GM11168 (cell line): ENCODE results near the gene DIPK1B.
"Not testable (repeated sequence)": the region's sequence is repeated elsewhere in the genome, so short reads cannot be mapped to it uniquely, and the experiment has no call there.

Source experiments
- in situ Hi-C: fragments of 300-500 bp; cut with MboI; formaldehyde crosslinking; loops from one replicate; pipeline ENCODE4 v1.12.0; 2022; ENCODE audit warnings: low sequenced_read_pairs; ENCODE audit not compliant: unreplicated experiment

Gene DIPK1B

DNA sequence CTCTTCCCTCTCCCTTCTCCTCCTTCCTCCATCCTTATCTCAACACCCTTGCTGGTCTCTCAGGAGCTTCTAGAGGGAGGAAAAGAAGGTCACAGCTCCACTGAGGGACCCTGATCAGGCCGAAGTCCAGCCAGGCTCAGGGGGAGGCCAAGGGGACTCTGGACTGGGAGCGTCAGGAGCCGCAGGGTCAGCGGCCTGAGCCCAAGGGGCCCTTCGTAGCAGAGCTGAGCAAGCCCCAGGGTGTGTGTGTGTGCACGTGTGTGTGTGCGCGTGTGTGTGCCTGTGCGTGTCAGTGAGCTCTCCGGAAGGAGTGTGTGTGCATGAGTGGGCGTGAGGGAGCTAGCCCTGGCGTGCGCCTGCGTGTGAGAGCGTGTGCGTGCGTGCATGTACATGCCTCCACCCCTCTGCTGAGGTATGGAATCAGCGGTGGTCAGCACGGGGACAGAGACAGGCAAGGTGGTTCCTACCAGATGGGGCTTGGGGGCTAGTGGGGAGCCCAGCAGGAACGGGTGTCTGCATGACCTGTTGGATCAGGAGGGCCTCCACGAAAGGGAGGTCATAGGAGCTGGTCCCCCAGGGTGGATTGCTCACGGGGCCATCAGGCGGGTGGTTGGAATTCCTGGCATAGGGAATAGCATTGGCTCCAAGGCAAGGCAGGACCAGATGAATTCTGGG, 15.1 kb upstream of the DIPK1B start:
- in situ Hi-C loops: no loop called here

DNA sequence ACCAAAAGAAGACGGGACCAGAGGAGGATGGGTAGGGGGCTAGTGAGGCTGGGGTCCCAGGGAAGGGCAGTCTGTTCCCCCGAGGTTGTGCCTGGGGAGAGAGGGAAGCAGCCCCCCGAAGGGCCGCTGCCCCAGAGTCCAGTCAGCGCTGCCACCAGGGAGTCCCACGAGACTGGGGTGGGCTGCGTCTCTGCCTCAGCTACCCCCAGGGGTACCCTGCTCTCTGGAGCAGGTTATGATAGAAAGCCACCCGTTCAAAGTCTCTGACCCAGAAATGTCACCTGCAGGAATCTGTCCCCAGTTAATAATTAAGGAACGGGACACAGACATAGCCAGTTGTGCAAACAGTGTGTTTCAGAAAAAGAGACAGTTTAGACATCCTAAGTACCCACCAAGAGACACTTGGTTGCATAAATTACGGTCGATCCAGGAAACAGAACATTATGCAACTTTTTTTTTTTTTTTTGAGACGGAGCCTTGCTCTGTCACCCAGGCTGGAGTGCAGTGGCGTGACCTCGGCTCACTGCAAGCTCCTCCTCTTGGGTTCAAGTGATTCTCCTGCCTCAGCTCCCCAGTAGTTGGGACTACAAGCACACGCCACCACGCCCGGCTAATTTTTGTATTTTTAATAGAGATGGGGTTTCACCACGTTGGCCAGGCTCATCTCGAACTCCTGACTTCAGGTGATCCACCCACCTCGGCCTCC, 14.4 kb upstream of the DIPK1B start:
- in situ Hi-C loops: no loop called here

DNA sequence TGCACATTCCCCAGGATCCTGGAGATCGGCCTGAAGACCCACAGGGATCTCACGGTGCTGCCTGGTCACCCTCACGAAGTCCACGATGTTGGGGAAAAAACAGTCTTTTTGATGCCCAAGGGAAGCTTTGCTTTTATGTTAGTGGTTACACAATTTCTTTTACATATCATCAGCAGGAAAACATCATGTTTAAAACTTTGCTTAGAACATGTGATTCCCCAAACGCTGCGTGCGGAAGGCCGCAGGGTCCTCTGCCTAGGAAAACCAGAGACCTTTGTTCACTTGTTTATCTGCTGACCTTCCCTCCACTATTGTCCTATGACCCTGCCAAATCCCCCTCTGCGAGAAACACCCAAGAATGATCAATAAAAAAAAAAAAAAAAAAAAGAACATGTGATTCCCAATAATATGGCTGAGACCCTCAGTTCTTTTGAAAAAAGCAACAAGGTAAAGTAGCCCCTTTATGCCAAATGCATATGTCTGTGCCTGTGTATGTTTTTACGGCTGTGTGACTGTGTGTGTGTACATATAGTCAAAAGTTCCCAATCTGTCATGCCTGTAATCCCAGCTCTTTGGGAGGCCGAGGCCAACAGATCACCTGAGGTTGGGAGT, 13.6 kb upstream of the DIPK1B start:
- in situ Hi-C loops: no loop called here

DNA sequence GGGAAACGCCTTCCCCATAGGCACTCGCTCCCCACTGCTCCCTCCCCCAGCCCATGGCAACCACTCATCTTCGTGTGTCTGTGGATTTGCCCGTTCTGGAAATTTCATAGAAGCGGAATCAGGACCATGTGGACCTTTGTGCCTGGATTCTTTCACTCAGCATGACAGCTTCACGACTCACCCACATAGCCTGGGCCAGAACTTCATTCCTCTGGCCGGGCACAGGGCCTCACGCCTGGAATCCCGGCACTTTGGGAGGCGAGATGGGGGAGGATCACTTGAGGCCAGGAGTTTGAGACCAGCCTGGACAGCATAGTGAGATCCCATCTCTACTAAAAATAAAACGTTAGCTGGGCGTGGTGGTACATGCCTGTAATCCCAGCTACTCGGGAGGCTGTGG, 12.1 kb upstream of the DIPK1B start:
- in situ Hi-C loops: no loop called here

DNA sequence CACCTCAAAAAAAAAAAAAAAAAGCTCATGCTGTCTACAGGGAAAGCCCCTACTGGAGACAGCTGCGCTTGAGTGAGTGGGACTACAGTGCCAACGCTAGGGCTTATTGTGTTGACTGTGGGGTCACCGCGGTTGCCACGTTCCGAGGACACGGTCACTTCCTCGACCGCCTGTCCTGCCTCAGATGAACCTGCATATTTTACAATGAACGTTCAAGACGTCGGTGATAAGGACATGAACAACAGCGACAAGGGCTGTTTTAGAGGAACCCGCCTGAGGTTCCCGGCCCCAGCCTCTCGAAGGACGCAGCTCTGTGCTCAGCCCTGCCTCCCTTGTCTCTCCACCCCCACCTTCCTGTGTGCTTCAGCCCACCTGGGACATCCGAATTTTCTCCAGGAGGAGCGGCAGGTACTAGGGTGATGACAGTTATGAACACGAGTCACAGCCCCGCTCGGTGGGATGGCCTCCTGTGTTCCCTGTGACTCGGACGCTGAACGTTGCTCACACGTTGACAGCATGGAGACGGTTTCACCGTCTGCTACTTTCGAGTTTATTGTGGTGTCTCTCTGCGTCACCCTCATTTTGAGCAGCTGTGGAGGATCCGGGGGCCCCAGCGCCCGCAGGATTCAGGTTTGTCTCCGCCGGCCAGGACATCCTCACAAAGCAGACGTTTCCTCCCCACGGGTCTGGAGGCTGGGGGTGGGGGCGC, 11.3 kb upstream of the DIPK1B start:
- in situ Hi-C loops: no loop called here

DNA sequence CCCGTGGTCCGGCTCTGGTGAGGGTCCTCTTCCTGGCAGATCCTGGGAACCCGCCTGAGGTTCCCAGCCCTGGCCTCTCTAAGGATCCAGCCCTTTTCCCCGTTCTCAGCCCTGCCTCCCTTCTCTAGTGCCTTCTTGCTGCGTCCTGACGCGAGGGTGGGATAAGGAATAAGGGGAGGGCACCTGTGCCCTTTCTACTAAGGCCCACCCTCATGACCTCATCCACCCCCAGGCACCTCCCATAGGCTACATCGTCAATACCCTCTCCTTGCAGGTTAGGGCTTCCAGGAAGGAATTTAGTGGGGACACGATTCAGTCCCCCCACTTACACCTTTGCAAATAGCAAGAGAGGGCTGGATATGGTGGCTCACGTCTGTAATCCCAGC, 10.7 kb upstream of the DIPK1B start:
- in situ Hi-C loops: no loop called here

DNA sequence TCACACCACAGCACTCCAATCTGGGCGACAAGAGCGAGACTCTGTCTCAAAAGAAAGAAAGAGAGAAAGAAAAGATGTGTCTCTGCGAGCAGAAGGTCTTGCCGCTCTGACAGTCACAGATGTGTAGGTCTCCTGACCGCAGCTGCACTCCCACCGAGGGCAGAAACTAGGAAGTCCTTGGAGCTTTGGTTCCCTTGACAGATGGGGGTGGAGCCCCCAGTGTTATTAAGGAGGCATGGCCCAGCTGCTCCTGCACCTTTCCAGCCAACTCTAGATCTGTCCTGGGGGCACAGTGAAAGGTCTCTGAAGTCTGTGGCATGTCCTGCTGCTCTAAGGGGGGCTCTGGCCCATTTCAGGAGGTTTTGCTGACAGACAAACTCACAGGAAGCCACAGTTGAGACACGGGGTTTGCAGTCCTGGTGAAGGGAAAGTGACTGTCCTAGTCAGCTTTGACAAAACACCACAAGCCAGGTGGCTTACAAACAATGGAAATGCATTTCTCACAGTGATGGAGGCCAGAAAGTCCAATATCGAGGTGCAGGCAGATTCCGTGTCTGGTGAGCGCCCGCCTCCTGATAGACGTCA, 9.0 kb upstream of the DIPK1B start:
- in situ Hi-C loops: no loop called here

DNA sequence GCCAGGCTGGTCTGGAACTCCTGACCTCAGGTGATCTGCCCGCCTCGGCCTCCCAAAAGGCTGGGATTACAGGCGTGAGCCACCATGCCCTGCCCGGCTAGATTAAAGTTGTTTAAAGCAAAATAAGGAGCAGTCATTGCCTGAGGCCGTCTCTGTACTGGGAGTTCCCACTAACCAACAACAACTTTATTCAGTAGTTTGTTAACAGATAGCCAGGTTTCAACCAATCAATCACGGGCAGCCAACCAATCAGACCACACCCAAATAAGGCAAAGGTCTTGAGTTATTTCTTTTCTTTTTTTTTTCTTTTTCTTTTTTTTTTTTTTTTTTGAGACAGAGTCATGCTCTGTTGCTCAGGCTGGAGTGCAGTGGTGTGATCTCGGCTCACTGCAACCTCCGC, 7.6 kb upstream of the DIPK1B start:
- in situ Hi-C loops: not testable (repeated sequence)

DNA sequence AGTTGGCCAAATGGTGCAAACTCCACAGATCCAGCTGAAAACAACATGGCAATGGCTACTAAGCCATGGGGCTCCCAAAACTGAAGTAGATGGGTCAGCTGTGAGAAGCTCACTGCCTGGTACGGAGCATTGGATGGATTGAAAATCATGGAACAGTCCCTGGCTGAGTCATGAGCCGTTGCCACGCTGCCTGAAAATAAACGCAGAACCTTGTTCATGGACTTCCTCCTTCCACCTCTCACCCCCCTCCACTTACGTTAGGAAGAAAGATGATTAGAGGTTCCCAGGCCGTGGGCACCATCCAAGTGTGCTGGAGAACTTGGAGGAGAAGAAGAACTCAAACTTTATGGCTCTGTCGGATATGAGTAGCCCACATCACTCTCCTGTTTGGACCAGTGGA, 6.8 kb upstream of the DIPK1B start:
- in situ Hi-C loops: no loop called here

DNA sequence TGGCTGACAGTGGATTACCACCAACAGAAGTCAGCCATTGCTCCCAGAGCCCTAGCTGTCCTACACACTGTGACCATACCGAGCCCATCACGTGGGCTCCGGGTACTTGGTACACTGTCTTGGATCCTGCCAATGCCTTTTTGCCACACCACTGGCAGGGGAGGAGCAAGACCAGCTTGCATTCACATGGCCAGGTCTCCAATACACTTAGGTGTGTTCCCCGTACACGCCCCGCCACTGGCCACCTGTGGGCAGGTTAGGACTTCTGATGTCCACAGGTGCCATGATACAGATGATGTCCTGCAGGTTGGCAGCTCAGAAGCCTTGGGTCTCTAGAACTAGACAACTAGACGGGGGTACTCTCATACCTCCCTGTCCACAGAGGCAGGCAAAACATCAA, 5.4 kb upstream of the DIPK1B start:
- in situ Hi-C loops: no loop called here

DNA sequence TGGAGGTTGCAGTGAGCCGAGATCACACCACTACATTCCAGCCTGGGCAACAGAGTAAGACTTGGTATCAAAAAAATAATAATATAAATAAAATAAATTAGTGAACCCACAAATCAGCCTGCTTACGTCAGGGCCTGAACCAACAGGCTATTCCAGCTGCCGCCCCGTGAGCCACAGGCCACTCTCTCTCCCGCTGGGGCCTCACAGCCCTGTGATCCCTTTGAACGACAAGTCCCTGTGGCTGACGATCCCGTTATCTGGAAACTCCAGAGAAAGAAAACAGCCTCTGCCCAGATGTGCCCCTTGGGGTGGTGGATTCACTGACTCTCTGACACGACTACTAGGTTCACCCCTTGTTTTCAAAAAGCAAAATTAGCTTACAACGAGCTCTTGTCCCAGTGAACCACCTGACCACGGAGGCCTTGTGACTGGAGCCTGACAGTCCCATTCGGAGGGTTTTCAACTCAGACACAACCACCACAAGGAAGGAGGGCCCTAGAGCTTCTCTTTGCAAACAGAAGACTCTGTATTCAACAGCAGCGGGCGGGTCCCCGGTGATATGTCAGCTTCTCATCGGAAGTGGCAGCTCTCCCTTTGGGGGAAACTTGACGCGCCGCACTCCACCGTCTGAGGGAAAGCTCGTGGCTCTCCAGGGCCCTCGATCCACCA, 4.4 kb upstream of the DIPK1B start:
- in situ Hi-C loops: no loop called here

DNA sequence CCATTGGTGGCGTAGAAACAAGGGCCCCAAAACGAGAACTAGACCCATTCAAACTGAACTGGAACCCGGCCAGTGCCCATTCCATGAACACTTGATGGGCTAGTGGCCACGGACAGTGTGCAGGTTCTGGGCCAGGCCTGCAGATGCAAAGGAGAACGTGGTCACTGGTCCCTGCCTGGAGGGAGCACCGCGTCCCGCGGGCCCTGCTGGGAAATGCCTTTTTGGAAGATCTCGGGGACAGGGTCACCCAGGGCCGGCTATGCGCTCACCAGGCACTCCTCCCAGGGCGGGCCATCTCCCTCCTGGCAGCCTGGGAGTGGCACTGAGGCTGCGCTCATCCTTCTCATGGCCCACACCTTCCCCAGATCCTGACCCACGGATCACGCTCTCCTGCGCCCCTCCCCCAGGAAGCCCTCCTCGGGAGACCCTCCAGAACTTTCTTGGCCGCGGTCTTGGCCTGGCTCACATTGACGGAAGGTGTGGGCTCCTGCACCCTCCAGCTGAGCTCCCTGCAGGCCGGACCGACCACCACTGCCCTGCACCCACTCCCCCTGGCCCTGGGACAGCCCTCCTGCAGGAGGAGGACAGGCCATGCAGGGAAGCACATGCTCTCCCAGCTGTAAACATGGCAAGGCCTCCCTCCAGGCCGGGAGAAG, 2.8 kb upstream of the DIPK1B start:
- in situ Hi-C loops: no loop called here

DNA sequence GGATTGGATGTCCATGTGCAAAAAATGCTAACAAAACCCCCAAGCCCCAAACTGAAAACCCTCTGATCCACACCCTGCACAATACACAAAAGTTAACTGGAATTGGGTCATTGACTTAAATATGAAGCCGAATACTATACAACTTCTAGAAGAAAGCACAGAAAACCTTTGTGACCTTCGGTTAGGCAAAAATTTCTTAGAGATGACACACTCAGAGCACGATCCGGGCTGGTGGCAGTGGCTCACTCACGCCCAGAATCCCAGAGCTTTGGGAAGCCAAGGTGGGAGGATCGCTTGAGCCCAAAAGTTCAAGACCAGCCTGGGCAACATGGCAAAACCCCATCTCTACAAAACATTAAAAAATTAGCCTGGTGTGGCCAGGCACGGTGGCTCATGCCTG, 1.8 kb upstream of the DIPK1B start:
- in situ Hi-C loops: no loop called here

DNA sequence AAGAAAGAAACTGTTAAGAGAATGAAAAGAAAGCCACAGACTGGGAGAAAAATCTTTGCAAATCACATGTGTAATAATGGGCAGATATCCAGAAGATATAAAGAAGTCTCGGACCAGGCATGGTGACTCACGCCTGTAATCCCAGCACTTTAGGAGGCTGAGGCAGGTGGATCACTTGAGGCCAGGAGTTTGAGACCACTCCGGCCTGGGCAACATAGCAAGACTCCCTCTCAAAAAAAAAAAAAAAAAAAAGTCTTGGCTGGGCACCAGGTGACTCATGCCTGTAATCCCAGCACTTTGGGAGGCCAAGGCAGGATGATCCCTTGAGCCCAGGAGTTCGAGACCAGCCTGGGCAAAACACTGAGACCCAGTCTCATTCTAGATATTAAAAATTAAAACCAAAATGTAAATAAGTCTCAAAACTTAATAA, 1.1 kb upstream of the DIPK1B start:
- in situ Hi-C loops: not testable (repeated sequence)

DNA sequence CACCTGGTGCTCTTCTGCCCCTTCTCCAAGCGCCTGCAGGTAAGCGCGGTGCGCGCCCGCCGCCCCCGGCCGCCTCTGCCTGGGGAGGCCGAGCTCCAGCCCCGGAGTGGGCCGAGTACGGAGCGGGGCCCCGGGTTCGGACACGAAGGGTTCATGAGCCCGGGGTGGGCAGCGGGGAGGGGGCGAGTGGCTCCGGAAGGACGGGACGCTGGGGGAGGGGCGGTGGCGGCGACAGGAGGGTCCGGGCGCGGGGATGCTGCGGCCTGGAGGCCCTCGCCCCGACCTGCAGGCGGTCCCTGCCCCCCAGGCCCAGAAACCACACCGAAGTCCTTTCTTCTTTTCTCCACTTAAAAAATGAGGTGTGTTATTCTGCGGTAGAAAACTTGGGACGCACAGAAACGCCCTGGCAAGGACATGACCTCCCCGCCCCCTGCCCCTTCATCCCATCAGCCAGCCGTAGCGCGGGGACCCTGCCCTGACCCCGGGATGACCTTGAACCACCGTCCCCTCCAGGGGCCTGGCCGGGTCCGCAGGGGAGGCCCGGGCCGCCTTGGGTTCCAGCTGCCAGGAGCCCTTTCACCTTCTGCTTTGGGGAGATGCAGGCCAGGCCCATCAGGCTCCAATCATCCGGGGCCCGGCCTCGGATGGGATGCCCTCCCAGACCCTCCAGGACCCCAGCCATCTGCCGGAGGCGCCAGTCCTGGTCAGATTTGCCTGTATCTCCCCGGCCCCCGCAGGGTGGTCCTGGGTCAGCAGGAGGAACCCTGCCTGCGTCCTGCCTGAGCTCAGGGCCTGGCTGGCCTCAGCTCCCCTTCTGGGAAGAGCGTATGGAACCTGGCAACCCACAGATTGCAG, 545 bp downstream of the DIPK1B start:
- in situ Hi-C loops: no loop called here

DNA sequence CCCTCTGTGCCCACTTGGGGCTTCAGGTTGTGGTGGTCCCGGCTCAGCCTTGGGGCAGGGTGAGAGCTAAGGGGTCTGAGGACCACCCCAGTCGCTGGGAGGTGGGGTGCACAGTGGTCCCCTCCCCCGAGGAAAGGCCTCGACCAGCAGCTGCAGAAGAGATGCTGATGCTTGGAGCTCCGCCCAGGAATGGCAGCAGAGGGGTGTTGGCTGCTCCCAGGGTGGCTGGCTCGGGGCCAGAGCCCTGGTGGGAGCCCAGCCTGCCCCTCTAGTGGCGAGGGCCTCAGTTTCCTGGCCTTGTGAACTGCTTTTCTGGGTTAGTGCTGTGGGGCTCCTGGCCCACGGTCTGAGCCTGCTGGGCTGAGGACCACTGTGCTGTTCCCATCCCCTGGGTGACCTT, 1.2 kb downstream of the DIPK1B start:
- in situ Hi-C loops: no loop called here

DNA sequence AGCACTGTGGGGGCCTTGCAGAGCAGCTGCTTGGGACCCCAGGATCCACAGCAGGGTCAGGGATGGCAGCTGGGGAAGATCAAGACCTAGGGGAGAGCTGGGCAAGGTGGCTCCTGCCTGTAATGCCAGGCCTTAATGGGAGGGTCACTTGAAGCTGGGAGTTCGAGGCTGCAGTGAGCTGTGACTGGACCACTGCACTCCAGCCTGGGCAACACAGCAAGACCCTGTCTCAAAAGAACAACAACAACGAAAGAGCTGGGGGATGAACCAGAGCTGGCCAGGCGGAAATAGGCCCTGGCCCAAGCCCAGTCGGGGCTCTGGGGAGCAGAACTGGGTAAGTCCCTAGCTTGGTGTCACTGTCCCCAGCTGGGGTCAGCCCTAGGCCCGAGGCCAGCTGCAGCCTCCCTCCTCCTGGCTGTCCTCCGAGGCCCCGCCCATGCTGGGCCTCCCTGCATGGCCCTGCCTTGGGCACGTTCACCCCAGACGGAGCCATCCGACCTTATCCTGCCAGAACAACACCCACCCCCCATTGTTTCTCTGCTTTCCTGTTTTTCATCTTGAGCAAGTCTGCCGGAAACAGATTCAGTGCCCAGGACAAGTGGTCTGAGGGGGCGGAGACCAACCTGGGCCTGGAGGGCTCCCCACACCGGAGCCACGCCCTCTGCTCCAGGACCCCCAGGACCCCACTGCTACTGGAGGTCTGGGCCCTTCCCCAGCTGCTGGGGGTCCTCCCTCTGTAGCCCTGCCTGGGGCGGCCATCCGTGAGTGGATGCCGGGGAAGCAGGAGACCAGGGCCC, 1.9 kb downstream of the DIPK1B start:
- in situ Hi-C loops: no loop called here

DNA sequence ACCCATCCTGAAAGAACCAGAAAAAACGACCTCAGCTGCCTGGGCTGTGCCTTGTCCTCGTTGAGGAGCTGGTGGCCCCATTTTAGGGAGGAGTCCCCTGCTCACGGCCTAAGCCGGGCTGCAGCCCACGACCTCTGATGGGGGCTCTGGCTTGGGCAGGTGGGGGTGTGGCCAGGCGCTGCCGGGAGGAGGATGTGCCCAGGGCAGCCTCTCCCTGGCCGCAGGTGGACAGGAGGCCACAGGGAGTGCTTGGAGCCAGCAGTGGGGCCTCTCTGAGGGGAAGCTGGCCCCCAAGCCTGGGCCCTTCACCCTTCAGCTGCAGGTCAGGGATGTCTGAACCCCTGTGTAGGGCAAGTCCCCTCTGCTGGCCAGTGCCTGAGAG, 2.5 kb downstream of the DIPK1B start:
- in situ Hi-C loops: no loop called here
